Lower leg skin (tissue), 3 donors: ENCODE results near the gene ADARB1.

Source experiments
- POLR2A ChIP-seq, 2 donors: fragments of 450-650 bp; IDR thresholded peaks; one replicate each; pipeline ENCODE4 v1.6.1; 2016 to 2017; ENCODE audit warnings: antibody characterized with exemption in 2 of 2, mild to moderate bottlenecking in 1 of 2, moderate library complexity in 1 of 2
- TF ChIP-seq, protein P1 (sequence below), 3 donors: fragments of 450-650 bp; IDR thresholded peaks; one replicate each; pipeline ENCODE4 v1.5.1; 2016; ENCODE audit warnings: antibody characterized with exemption in 3 of 3, mild to moderate bottlenecking in 3 of 3, moderate library complexity in 2 of 3

DNA sequence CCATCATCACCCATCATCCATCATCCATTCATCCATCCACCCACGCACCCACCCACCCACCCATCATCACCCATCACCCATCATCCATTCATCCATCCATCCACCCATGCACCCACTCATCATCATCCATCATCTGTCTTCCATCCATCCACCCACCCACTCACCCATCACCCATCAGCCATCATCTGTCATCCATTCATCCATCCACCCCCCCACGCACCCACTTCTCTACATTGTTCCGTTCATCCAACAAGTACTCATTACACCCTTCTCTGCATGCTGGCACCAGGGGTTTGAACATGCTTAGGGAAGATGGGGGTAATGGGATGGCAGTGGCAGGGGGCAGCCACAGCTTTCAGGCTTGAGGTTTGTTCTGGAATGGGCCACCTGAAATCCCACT is 82.1 kb downstream of the ADARB1 start:
- TF ChIP-seq POLR2A (IDR thresholded peaks at IDR 0.05), result no peak
- TF ChIP-seq, protein P1, sequence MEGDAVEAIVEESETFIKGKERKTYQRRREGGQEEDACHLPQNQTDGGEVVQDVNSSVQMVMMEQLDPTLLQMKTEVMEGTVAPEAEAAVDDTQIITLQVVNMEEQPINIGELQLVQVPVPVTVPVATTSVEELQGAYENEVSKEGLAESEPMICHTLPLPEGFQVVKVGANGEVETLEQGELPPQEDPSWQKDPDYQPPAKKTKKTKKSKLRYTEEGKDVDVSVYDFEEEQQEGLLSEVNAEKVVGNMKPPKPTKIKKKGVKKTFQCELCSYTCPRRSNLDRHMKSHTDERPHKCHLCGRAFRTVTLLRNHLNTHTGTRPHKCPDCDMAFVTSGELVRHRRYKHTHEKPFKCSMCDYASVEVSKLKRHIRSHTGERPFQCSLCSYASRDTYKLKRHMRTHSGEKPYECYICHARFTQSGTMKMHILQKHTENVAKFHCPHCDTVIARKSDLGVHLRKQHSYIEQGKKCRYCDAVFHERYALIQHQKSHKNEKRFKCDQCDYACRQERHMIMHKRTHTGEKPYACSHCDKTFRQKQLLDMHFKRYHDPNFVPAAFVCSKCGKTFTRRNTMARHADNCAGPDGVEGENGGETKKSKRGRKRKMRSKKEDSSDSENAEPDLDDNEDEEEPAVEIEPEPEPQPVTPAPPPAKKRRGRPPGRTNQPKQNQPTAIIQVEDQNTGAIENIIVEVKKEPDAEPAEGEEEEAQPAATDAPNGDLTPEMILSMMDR (IDR thresholded peaks at IDR 0.05), result no peak
